DND-41 (cell line): ENCODE measurements around the gene NPR3.

Experiments used
- ATAC-seq: fragments of 200-7000 bp; cut with Tn5 transposase; 3 replicates; pipeline ENCODE4 v1.9.1; 2021; ENCODE audit warnings: low read depth; ENCODE audit not compliant: insufficient read depth
- DNase-seq: peaks from one replicate; pipeline ENCODE4 v3.0.0-alpha.2; 2020
- H2AFZ ChIP-seq: 2 replicates; pipeline ENCODE4 v1.6.0; 2012; ENCODE audit warnings: low read depth, low read length
- H3K27ac ChIP-seq: 2 replicates; pipeline ENCODE4 v1.5.1; 2012; ENCODE audit warnings: low read length, inconsistent platforms
- H3K27me3 ChIP-seq: fragments of 200-600 bp; sonication (generic); 2 replicates; pipeline ENCODE4 v1.6.0; 2012; ENCODE audit warnings: low read length, mild to moderate bottlenecking, inconsistent platforms; ENCODE audit not compliant: insufficient read depth, poor library complexity
- H3K36me3 ChIP-seq: 2 replicates; pipeline ENCODE4 v1.5.1; 2012; ENCODE audit warnings: low read length, inconsistent platforms; ENCODE audit not compliant: insufficient read depth
- H3K4me1 ChIP-seq: 2 replicates; pipeline ENCODE4 v1.5.1; 2012; ENCODE audit warnings: mild to moderate bottlenecking, low read length; ENCODE audit not compliant: insufficient read depth
- H3K4me2 ChIP-seq: 2 replicates; pipeline ENCODE4 v1.6.0; 2012; ENCODE audit warnings: mild to moderate bottlenecking, moderate library complexity, low read length, inconsistent platforms; ENCODE audit not compliant: insufficient read depth
- H3K4me3 ChIP-seq, 2 experiments: fragments of 200-600 bp in 1 of 2; shearing (Covaris generic) in 1 of 2; 2 replicates each; pipeline ENCODE4 v1.5.1; 2012 to 2016; ENCODE audit warnings: inconsistent platforms in 2 of 2, low read length in 2 of 2, mild to moderate bottlenecking in 2 of 2, low read depth in 1 of 2, moderate library complexity in 1 of 2
- H3K79me2 ChIP-seq: 2 replicates; pipeline ENCODE4 v1.6.0; 2012; ENCODE audit warnings: low read length, inconsistent platforms; ENCODE audit not compliant: insufficient read depth
- H3K9ac ChIP-seq: 2 replicates; pipeline ENCODE4 v1.6.0; 2012; ENCODE audit warnings: low read depth, mild to moderate bottlenecking, inconsistent platforms, low read length, moderate library complexity
- H3K9me3 ChIP-seq: 2 replicates; pipeline ENCODE4 v1.5.1; 2012; ENCODE audit warnings: low read length, moderate library complexity, mild to moderate bottlenecking, inconsistent platforms; ENCODE audit not compliant: insufficient read depth, severe bottlenecking
- H4K20me1 ChIP-seq: 2 replicates; pipeline ENCODE4 v1.6.0; 2012; ENCODE audit warnings: low read length; ENCODE audit not compliant: insufficient read depth
- CTCF ChIP-seq: IDR thresholded peaks from 2 replicates; pipeline ENCODE4 v1.5.1; 2012; ENCODE audit warnings: borderline replicate concordance, low read length, moderate library complexity, mild to moderate bottlenecking; ENCODE audit not compliant: poor library complexity, severe bottlenecking; ENCODE audit errors: extremely low read depth
- EZH2 ChIP-seq: IDR thresholded peaks from 3 replicates; pipeline ENCODE4 v1.6.1; 2012; ENCODE audit warnings: borderline replicate concordance, low read depth, mild to moderate bottlenecking, moderate library complexity, low read length, inconsistent platforms; ENCODE audit not compliant: severe bottlenecking

The NPR3 gene

DNA sequence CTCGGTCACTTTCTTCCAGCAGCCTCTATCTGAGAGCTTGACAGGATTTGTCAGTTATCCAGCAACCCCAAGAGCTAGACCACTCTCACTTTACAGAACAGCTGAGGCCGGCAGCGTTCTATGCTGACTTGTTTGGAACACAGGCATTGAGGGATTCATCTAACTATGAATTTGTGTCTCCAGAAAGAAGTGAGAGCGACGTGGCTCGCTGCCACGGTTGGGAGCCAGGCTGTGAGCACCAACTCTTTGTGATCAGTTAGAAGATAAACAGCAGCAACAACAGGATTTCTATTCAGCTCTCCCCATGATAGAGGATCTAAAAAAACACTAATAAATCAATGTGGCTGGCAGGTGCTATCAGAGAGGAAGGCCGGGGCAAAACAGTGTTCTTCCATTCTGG, 58.6 kb downstream of the NPR3 start:
- H3K79me2 ChIP-seq = no peaks in the 10 kb centered on the region

GRCh38 chr5:32770444-32770843, 59.3 kb downstream of the NPR3 start:
- TF ChIP-seq CTCF (no peak), EZH2 (no peak)
- Histone ChIP-seq H3K4me2 (no peak overlapping the region), H3K79me2 (no peaks in the 10 kb centered on the region), H3K9ac (no peak overlapping the region), H4K20me1 (no peaks in the 10 kb centered on the region), H3K4me3 (no peak overlapping the region), H3K27me3 (no peaks in the 10 kb centered on the region), H3K27ac (no peak overlapping the region), H2AFZ (no peak overlapping the region), H3K9me3 (no peaks in the 10 kb centered on the region), H3K36me3 (no peaks in the 10 kb centered on the region), H3K4me1 (no peaks in the 10 kb centered on the region)
- DNase-seq = no peak
- no peak for ATAC-seq

More for the DNA sequence above, 58.6 kb downstream of the NPR3 start:
- Histone ChIP-seq H3K4me3 (no peak overlapping the region), H2AFZ (no peak overlapping the region), H3K4me1 (no peaks in the 10 kb centered on the region), H3K27me3 (no peaks in the 10 kb centered on the region), H3K9me3 (no peaks in the 10 kb centered on the region), H3K36me3 (no peaks in the 10 kb centered on the region), H3K9ac (no peak overlapping the region), H4K20me1 (no peaks in the 10 kb centered on the region), H3K27ac (no peak overlapping the region), H3K4me2 (no peak overlapping the region)
- DNase-seq (no peak), ATAC-seq (no peak)
- TF ChIP-seq EZH2 (no peak), CTCF (no peak)

DNA sequence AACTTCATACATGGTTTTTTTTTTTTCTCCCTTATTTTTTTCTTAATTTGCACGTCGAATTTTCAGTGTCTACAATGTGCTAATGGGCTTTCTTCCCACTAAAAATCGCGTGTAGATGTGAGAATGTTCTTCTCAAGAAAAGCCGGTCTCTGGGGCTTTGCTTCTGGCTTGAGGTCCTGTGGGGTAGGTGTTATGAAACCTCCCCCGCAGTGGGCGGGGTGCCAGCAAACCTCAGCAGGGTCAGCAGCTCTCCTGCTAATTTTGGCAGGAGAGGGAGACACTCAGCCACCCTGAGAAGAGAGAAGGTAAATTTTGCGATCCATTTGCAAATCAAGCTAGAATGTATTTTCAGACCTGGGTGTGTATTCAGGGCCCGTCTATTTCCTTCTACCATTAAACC, 59.9 kb downstream of the NPR3 start:
- H3K9ac ChIP-seq = no peak overlapping the region
- ATAC-seq (no peak), DNase-seq (no peak)
- H3K4me2 ChIP-seq = no peak overlapping the region
- no peaks in the 10 kb centered on the region for H3K4me1 ChIP-seq
- H4K20me1 ChIP-seq = no peaks in the 10 kb centered on the region
- H3K36me3 ChIP-seq = no peaks in the 10 kb centered on the region
- no peaks in the 10 kb centered on the region for H3K9me3 ChIP-seq
- TF ChIP-seq EZH2 (no peak), CTCF (no peak)
- no peak overlapping the region for H2AFZ ChIP-seq
- H3K4me3 ChIP-seq = no peak overlapping the region
- H3K27ac ChIP-seq = no peak overlapping the region
- H3K27me3 ChIP-seq = no peaks in the 10 kb centered on the region
- no peaks in the 10 kb centered on the region for H3K79me2 ChIP-seq

- TF ChIP-seq EZH2 = no peak
- no peak for TF ChIP-seq CTCF
- Histone ChIP-seq H3K36me3 (no peaks in the 10 kb centered on the region), H2AFZ (no peak overlapping the region), H3K4me3 (no peak overlapping the region), H3K9me3 (no peaks in the 10 kb centered on the region), H3K27ac (no peak overlapping the region), H3K4me1 (no peaks in the 10 kb centered on the region), H3K9ac (no peak overlapping the region), H3K27me3 (no peaks in the 10 kb centered on the region), H4K20me1 (no peaks in the 10 kb centered on the region), H3K79me2 (no peaks in the 10 kb centered on the region), H3K4me2 (no peak overlapping the region)
- no peak for DNase-seq
- ATAC-seq = no peak
Observed at GRCh38 chr5:32773944-32774343, 62.8 kb downstream of the NPR3 start.
